OCI-LY3 (cell line): ENCODE results near the gene FAM117A.

Source experiments
- H2AFZ ChIP-seq: fragments of 200-600, 300-600 bp; shearing (Covaris generic); 2 replicates; pipeline ENCODE4 v1.6.0; 2014; ENCODE audit warnings: antibody characterized with exemption, low read depth, low read length
- H3K27ac ChIP-seq: fragments of 200-600, 300-600 bp; sonication (generic); 2 replicates; pipeline ENCODE4 v1.5.1; 2014; ENCODE audit warnings: mild to moderate bottlenecking, low read length, moderate library complexity, mixed read lengths
- H3K27me3 ChIP-seq: fragments of 200-600, 300-600 bp; sonication (generic); 2 replicates; pipeline ENCODE4 v1.6.1; 2014; ENCODE audit warnings: low read depth, low read length, mixed read lengths
- H3K36me3 ChIP-seq: fragments of 200-600, 300-600 bp; sonication (generic); replicated peaks from 2 replicates; pipeline ENCODE3; 2014; ENCODE audit warnings: low read depth, low read length, mixed read lengths
- H3K4me1 ChIP-seq: fragments of 300-600, 200-600 bp; sonication (generic); 2 replicates; pipeline ENCODE4 v1.6.1; 2014; ENCODE audit warnings: low read length, mixed read lengths
- H3K4me2 ChIP-seq: fragments of 200-600, 300-600 bp; sonication (generic); 2 replicates; pipeline ENCODE4 v1.6.1; 2014; ENCODE audit warnings: low read length, mixed read lengths
- H3K4me3 ChIP-seq: fragments of 300-600, 200-600 bp; sonication (generic); 2 replicates; pipeline ENCODE4 v1.5.1; 2014; ENCODE audit warnings: antibody characterized with exemption, mild to moderate bottlenecking, low read length, moderate library complexity
- H3K79me2 ChIP-seq: fragments of 300-600, 200-600 bp; shearing (Covaris generic); 2 replicates; pipeline ENCODE4 v1.6.1; 2014; ENCODE audit warnings: mild to moderate bottlenecking, low read length, mixed read lengths
- H3K9ac ChIP-seq: fragments of 300-600, 200-600 bp; shearing (Covaris generic); 2 replicates; pipeline ENCODE4 v1.6.0; 2014; ENCODE audit warnings: mild to moderate bottlenecking, low read length, moderate library complexity
- H3K9me3 ChIP-seq: fragments of 200-600, 300-600 bp; shearing (Covaris generic); 2 replicates; pipeline ENCODE4 v1.6.1; 2014; ENCODE audit warnings: low read length, mixed read lengths; ENCODE audit not compliant: insufficient read depth
- H4K20me1 ChIP-seq: fragments of 200-600, 300-600 bp; sonication (generic); 2 replicates; pipeline ENCODE4 v1.6.1; 2016; ENCODE audit warnings: low read length, mixed read lengths; ENCODE audit not compliant: insufficient read depth
- EZH2phosphoT487 ChIP-seq: fragments of 200-600 bp; shearing (Covaris generic); IDR thresholded peaks from 2 replicates; pipeline ENCODE4 v1.6.1; 2018; ENCODE audit warnings: antibody characterized with exemption, mixed run types, low read depth
- TF ChIP-seq, protein P1 (sequence below): fragments of 200-600, 300-600 bp; sonication (generic); IDR thresholded peaks from 2 replicates; pipeline ENCODE4 v1.5.1; 2014; ENCODE audit warnings: antibody characterized with exemption, low read length, low read depth

Gene FAM117A

DNA sequence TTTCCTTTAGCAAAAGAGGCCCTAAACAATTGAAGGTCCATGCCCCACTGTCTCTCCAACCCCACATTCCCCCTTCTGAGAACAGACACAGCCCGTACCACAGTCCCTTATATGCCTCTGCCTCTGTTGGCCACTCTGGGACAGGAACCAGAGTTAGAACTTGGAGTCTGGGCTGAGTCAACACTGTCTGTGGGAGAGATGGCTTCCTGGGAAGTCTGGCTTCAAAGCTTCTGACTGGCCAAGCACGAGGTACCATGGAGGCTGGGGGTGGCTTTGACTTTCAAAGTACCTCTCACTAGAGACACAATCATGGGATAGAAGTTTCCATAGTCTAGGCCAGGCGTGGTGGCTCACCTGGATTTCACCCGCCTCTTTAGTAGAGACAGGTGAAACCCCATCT, 71.2 kb downstream of the FAM117A start:
- H3K27me3 ChIP-seq, result no peaks in the 10 kb centered on the region
- H3K4me1 ChIP-seq, result peaks cover 17% of the 10 kb centered on the region
- no peak overlapping the region for H3K4me3 ChIP-seq
- H3K4me2 ChIP-seq, result no peak overlapping the region
- H3K79me2 ChIP-seq, result no peaks in the 10 kb centered on the region
- no peaks in the 10 kb centered on the region for H3K9me3 ChIP-seq
- no peak overlapping the region for H3K9ac ChIP-seq
- H4K20me1 ChIP-seq, result no peaks in the 10 kb centered on the region
- no peak for TF ChIP-seq EZH2phosphoT487
- TF ChIP-seq, protein P1, sequence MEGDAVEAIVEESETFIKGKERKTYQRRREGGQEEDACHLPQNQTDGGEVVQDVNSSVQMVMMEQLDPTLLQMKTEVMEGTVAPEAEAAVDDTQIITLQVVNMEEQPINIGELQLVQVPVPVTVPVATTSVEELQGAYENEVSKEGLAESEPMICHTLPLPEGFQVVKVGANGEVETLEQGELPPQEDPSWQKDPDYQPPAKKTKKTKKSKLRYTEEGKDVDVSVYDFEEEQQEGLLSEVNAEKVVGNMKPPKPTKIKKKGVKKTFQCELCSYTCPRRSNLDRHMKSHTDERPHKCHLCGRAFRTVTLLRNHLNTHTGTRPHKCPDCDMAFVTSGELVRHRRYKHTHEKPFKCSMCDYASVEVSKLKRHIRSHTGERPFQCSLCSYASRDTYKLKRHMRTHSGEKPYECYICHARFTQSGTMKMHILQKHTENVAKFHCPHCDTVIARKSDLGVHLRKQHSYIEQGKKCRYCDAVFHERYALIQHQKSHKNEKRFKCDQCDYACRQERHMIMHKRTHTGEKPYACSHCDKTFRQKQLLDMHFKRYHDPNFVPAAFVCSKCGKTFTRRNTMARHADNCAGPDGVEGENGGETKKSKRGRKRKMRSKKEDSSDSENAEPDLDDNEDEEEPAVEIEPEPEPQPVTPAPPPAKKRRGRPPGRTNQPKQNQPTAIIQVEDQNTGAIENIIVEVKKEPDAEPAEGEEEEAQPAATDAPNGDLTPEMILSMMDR, result no peak
- H3K36me3 ChIP-seq, result no peaks in the 10 kb centered on the region
- H2AFZ ChIP-seq, result no peak overlapping the region
- no peak overlapping the region for H3K27ac ChIP-seq

DNA sequence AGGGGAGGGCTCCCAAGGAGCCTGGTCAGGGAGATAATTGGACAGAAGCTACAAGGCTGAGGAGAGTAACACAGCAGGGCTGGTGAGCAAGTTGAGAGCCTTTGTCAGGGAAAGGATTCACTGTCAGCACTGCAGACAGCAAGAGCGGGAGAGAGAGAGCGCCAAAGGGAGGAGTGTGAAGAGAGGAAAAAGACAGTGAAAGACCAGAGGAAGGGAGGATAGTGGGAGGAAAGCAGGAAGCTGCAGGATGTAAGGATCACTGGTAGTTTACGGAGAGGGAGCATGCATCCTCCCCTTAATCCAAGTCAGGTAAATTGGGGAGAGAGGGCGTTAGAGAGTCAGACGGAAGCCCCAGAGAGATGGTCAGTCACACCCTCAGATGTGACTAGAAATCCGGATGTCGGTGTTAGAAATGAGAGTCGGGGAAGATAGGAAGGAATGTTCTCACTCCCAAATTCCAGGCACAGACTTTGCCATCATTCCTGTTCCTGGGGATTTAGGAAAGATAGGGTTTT, 72.2 kb downstream of the FAM117A start:
- H3K27ac ChIP-seq, result no peak overlapping the region
- peaks cover 17% of the 10 kb centered on the region for H3K4me1 ChIP-seq
- H3K27me3 ChIP-seq, result no peaks in the 10 kb centered on the region
- no peaks in the 10 kb centered on the region for H4K20me1 ChIP-seq
- TF ChIP-seq, protein P1, result no peak
- no peak for TF ChIP-seq EZH2phosphoT487
- no peak overlapping the region for H2AFZ ChIP-seq
- no peak overlapping the region for H3K9ac ChIP-seq
- H3K4me3 ChIP-seq, result no peak overlapping the region
- H3K79me2 ChIP-seq, result no peaks in the 10 kb centered on the region
- no peaks in the 10 kb centered on the region for H3K36me3 ChIP-seq
- no peak overlapping the region for H3K4me2 ChIP-seq
- H3K9me3 ChIP-seq, result no peaks in the 10 kb centered on the region

DNA sequence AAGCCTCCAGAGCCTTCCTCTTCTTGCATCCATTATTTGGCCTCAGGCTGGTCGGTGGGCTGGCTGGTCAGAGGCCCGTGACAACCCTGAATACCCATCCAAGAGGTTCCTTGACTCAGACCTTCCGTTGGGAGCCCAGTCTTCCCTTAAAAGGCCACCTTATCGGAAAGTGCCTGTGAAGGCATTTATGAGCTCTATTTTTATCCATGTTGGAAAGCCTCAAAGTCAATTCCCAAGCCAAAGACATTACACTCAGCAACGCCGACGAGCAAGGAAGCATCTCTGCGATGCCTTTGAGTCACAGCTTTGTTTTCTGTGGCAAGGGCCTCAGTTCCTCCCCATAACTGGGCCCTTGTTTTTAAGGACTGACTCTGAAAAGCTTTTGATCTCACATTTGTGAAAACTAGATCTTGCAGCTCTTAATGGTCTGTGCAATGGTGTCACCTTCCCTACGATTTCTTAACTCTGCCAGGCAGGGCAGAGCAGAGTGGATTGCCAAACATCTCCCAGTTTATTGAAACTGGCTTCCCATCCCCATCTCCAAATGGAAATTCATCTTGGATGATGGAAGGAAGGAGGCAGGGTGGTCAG, 72.8 kb downstream of the FAM117A start:
- Histone ChIP-seq H3K27me3 (no peaks in the 10 kb centered on the region), H3K79me2 (no peaks in the 10 kb centered on the region), H2AFZ (no peak overlapping the region), H3K9ac (no peak overlapping the region), H3K4me1 (peaks cover 11% of the 10 kb centered on the region), H3K4me2 (no peak overlapping the region), H4K20me1 (no peaks in the 10 kb centered on the region), H3K9me3 (no peaks in the 10 kb centered on the region), H3K36me3 (no peaks in the 10 kb centered on the region), H3K4me3 (no peak overlapping the region), H3K27ac (no peak overlapping the region)
- TF ChIP-seq, protein P1, result no peak
- no peak for TF ChIP-seq EZH2phosphoT487

DNA sequence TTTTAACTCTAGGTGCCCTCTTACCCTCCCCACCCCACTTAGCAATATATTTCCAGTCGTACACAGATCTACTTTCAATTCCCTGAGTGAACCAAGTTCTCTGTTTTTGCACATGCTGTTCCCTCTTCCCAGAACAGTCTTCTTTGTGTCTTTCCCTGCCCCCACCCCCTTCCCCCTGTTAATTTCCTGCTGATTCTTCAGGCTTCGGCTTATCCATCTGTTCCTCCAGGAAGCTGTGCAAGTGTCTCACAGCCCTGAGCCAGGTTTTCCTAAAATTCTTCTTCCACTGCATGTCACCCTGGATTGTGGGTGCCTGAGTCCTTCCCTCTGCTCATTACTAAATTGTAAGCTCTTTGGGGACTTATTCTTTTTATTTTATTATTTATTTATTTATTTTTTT, 73.7 kb downstream of the FAM117A start:
- TF ChIP-seq, protein P1, result no peak
- TF ChIP-seq EZH2phosphoT487, result no peak
- no peak overlapping the region for H2AFZ ChIP-seq

More for the DNA sequence above, 73.7 kb downstream of the FAM117A start:
- Histone ChIP-seq H3K9me3 (no peaks in the 10 kb centered on the region), H3K79me2 (no peaks in the 10 kb centered on the region), H3K36me3 (no peaks in the 10 kb centered on the region), H3K27ac (no peak overlapping the region), H3K9ac (no peak overlapping the region), H3K4me2 (no peak overlapping the region), H4K20me1 (no peaks in the 10 kb centered on the region), H3K4me3 (no peak overlapping the region), H3K4me1 (peaks cover 3% of the 10 kb centered on the region), H3K27me3 (no peaks in the 10 kb centered on the region)
